Astrocyte of the cerebellum (primary cell): ENCODE data around the gene NADSYN1.

Experiments
- DNase-seq: peaks from one replicate; pipeline ENCODE4 v3.0.0-alpha.2; 2011; ENCODE audit warnings: low read depth
- H3K4me3 ChIP-seq: 2 replicates; pipeline ENCODE4 v1.5.1; 2011; ENCODE audit warnings: mild to moderate bottlenecking, low read depth, low read length, moderate library complexity
- CTCF ChIP-seq: IDR thresholded peaks from 2 replicates; pipeline ENCODE4 v1.5.1; 2012; ENCODE audit warnings: low read length, low read depth, moderate library complexity, mild to moderate bottlenecking; ENCODE audit errors: missing control alignments
- in situ Hi-C: cut with HindIII; loops from 2 replicates; pipeline ENCODE4 v1.10.0; 2017; ENCODE audit warnings: low sequenced_read_pairs

NADSYN1 gene

DNA sequence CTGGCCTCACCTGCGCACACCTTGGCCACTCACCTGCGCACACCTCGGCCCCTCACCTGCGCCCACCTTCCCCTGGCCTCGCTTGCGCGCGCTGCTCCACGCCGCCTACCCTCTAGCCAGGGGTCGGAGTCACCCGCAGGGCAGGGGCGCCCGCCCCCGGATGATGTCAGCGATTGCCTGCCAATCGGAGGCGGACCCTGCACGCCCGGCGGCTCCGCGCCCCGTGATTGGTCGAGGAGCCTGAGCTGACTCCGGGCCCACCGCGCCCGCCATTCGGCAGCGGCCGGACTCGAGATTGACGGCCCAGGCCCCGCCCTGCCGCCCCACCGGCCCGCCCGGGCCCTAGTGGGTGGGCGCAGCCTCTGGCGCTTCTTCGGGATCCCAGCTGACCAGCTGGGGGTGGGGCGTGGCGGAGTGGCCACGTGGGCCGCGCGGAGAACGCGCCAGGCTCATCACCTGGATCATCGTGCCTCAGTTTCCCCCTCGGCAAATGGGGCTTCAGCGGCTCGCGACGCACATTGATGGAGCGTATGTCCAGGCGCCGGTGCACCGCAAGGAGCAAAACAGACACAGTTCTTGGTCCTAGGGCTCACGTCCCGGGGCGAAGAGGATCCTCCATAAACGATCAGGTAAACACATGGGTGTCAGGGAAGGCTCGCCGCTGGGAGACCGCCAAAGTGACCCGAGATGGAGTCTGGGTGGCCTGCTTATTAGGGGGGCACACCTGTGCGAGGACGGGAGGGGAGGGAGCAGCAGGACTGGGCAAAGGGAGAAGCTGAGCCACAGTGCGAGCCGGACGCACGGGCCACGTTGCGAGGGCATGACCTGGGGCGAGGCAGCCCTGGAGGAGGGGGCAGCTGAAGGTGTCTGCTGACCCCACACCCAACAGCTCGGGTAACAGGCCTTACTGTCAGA lies 4.5 kb upstream of the NADSYN1 start, which contains the start of gene DHCR7:
Gene DHCR7, minus strand, starts transcription at position 137 of the 915 bp plus-strand sequence. CDS start 3,441 bp downstream, outside the sequence.
- no peak for TF ChIP-seq CTCF
- H3K4me3 ChIP-seq: peak within 1 kb of the TSS; percentile 83
- in situ Hi-C loops: no loop called here
- peak; percentile 81 for DNase-seq

GRCh38 chr11:71449596-71449995 lies 3.4 kb upstream of the NADSYN1 start:
- TF ChIP-seq CTCF: no peak
- peak overlapping the region; percentile 83 for H3K4me3 ChIP-seq
- in situ Hi-C loops: no loop called here
- DNase-seq: no peak

GRCh38 chr11:71450507-71450906 lies 2.5 kb upstream of the NADSYN1 start:
- no peak for TF ChIP-seq CTCF
- H3K4me3 ChIP-seq: no peak overlapping the region
- no peak for DNase-seq
- in situ Hi-C loops: no loop called here

DNA sequence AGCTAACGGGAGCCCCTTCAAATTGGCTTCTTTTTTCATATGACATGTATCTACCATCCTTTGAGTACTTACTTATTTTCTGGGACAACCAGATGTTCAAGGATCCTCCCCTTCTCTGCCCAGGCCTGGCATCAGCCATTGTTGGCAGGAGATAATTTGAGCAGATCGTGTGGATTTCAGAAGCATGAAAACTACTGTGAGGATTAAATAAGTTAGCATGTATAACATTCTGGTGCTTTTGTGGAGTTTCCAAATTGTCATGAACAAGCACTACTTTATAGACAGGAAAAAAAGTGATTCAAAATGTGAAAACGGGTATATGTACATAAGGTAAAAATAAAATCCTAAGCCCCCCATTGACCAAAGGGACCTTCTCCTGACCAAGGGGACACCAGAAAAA lies 2.1 kb upstream of the NADSYN1 start:
- in situ Hi-C loops: no loop called here
- no peak overlapping the region for H3K4me3 ChIP-seq
- TF ChIP-seq CTCF: no peak
- no peak for DNase-seq

- no peak for TF ChIP-seq CTCF
- DNase-seq: no peak
- H3K4me3 ChIP-seq: no peak overlapping the region
- in situ Hi-C loops: no loop called here
These were observed 1.3 kb upstream of the NADSYN1 start for GRCh38 chr11:71451596-71452198.

- H3K4me3 ChIP-seq: peak overlapping the region; percentile 79
- DNase-seq: no peak
- in situ Hi-C loops: no loop called here
- TF ChIP-seq CTCF: no peak
These were observed 585 bp upstream of the NADSYN1 start for GRCh38 chr11:71452199-71453036.
